GM12872 (cell line): ENCODE results near the gene GID8.

ENCODE experiments used
- CTCF ChIP-seq: IDR thresholded peaks from 3 replicates; pipeline ENCODE4 v1.5.1; 2011; ENCODE audit warnings: low read depth, mild to moderate bottlenecking, low read length, moderate library complexity; ENCODE audit not compliant: insufficient read depth

GID8 gene

GRCh38 chr20:62963614-62964397 is 25.9 kb downstream of the GID8 start:
- TF ChIP-seq CTCF: no peak

GRCh38 chr20:62964700-62965099 is 26.8 kb downstream of the GID8 start:
- TF ChIP-seq CTCF: no peak

GRCh38 chr20:62965363-62965771 is 27.4 kb downstream of the GID8 start:
- TF ChIP-seq CTCF: no peak

- no peak for TF ChIP-seq CTCF
Observed at GRCh38 chr20:62966212-62967148, 28.5 kb downstream of the GID8 start.

- no peak for TF ChIP-seq CTCF
Observed at GRCh38 chr20:62967149-62967501, 29.2 kb downstream of the GID8 start.

- no peak for TF ChIP-seq CTCF
Observed at GRCh38 chr20:62967628-62968351, 29.8 kb downstream of the GID8 start.
